Measurements from ENCODE around the gene XNDC1N.
"Not testable (repeated sequence)": the region's sequence is repeated elsewhere in the genome, so short reads cannot be mapped to it uniquely, and the experiment has no call there.

DNA sequence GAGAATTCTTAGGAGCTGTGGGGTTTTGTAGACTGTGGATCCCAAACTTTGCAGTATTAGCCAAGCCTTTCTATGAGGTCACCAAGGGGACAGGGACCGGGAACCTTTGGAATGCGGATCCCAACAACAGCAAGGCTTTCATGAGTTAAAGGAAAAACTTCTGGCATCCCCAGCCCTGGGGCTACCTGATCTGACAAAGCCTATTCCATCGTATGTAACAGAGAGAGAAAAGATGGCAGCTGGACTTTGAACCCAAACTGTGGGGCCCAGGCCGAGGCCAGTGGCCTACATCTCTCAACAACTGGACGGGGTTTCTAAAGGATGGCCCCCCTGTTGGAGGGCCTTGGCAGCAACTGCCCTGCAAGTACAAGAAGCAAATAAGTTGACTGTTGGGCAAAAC is 17.6 kb downstream of the XNDC1N start:
- TF ChIP-seq, protein P1, sequence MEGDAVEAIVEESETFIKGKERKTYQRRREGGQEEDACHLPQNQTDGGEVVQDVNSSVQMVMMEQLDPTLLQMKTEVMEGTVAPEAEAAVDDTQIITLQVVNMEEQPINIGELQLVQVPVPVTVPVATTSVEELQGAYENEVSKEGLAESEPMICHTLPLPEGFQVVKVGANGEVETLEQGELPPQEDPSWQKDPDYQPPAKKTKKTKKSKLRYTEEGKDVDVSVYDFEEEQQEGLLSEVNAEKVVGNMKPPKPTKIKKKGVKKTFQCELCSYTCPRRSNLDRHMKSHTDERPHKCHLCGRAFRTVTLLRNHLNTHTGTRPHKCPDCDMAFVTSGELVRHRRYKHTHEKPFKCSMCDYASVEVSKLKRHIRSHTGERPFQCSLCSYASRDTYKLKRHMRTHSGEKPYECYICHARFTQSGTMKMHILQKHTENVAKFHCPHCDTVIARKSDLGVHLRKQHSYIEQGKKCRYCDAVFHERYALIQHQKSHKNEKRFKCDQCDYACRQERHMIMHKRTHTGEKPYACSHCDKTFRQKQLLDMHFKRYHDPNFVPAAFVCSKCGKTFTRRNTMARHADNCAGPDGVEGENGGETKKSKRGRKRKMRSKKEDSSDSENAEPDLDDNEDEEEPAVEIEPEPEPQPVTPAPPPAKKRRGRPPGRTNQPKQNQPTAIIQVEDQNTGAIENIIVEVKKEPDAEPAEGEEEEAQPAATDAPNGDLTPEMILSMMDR (IDR thresholded peaks at IDR 0.05; ENCODE audit: insufficient read depth, low read depth, low read length): not testable (repeated sequence)
- not testable (repeated sequence) for TF ChIP-seq EZH2 (IDR thresholded peaks at IDR 0.05; ENCODE audit: insufficient read depth, low read length)
